ENCODE results near the gene KRTAP5-1.

KRTAP5-1 gene

GRCh38 chr11:1543606-1544263, 41.3 kb downstream of the KRTAP5-1 start:
- DNase-seq (ENCODE audit: insufficient read length, low spot score) (no peak), FAIRE-seq (no peak)
- TF ChIP-seq POLR2A (IDR thresholded peaks at IDR 0.05; ENCODE audit: low read depth, low read length), result no peak

- DNase-seq (ENCODE audit: insufficient read length, low spot score) (no peak), FAIRE-seq (no peak)
- no peak for TF ChIP-seq POLR2A (IDR thresholded peaks at IDR 0.05; ENCODE audit: low read depth, low read length)
Observed at GRCh38 chr11:1542267-1542666, 42.8 kb downstream of the KRTAP5-1 start.

- no peak for DNase-seq (ENCODE audit: insufficient read length, low spot score)
- no peak for FAIRE-seq
- TF ChIP-seq POLR2A (IDR thresholded peaks at IDR 0.05; ENCODE audit: low read depth, low read length), result no peak
Observed at GRCh38 chr11:1541474-1542204, 43.4 kb downstream of the KRTAP5-1 start.

- DNase-seq (ENCODE audit: insufficient read length, low spot score) (no peak), FAIRE-seq (no peak)
- TF ChIP-seq POLR2A (IDR thresholded peaks at IDR 0.05; ENCODE audit: low read depth, low read length), result no peak
Observed at GRCh38 chr11:1540074-1540473, 45.0 kb downstream of the KRTAP5-1 start.

GRCh38 chr11:1538153-1538552, 46.9 kb downstream of the KRTAP5-1 start:
- TF ChIP-seq POLR2A (IDR thresholded peaks at IDR 0.05; ENCODE audit: low read depth, low read length), result no peak
- FAIRE-seq (no peak), DNase-seq (ENCODE audit: insufficient read length, low spot score) (no peak)

GRCh38 chr11:1536065-1536843, 48.8 kb downstream of the KRTAP5-1 start:
- TF ChIP-seq POLR2A (IDR thresholded peaks at IDR 0.05; ENCODE audit: low read depth, low read length), result no peak
- FAIRE-seq (no peak), DNase-seq (ENCODE audit: insufficient read length, low spot score) (no peak)

GRCh38 chr11:1534682-1535081, 50.4 kb downstream of the KRTAP5-1 start:
- FAIRE-seq (no peak), DNase-seq (ENCODE audit: insufficient read length, low spot score) (no peak)
- no peak for TF ChIP-seq POLR2A (IDR thresholded peaks at IDR 0.05; ENCODE audit: low read depth, low read length)

Data from H54 (cell line).